Amniotic epithelial cell (primary cell): ENCODE measurements around the gene DESI1.
"Not testable (repeated sequence)": the region's sequence is repeated elsewhere in the genome, so short reads cannot be mapped to it uniquely, and the experiment has no call there.

Experiments used
- DNase-seq: peaks from one replicate; pipeline ENCODE4 v3.0.0-alpha.2; 2010; ENCODE audit warnings: low read depth

Gene DESI1

GRCh38 chr22:41620589-41621098, at the start of gene DESI1:
TSS of gene DESI1 (minus strand) at chr22:41621043. CDS start at chr22:41620839, 204 bp downstream.
- DNase-seq = no peak

- DNase-seq = peak; percentile 93
Observed at GRCh38 chr22:41668971-41669911, 48.4 kb upstream of the DESI1 start.

GRCh38 chr22:41664951-41665350, 44.1 kb upstream of the DESI1 start:
- no peak for DNase-seq

DNA sequence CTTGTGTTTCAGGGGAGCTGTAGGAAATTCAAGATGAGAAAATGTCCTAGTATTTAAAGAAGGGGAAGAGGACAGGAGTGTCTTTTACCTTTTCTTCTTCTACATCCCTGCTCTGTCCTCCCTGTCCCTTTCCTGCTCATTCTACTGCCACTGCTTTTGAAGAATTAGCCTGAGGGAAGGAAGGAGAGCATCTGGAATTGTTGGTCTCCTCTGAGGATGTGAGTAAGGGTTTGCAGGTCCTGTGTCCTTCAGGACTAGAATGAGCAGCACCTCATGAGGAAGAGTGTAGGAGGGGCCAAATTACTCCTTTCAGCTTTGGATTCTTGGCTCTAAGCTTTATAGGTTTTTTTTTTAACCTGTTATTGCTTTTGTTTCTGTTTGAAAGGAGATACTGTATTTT, 43.6 kb upstream of the DESI1 start:
- DNase-seq = no peak

- DNase-seq = not testable (repeated sequence)
Observed at GRCh38 chr22:41663594-41663993, 42.8 kb upstream of the DESI1 start.

DNA sequence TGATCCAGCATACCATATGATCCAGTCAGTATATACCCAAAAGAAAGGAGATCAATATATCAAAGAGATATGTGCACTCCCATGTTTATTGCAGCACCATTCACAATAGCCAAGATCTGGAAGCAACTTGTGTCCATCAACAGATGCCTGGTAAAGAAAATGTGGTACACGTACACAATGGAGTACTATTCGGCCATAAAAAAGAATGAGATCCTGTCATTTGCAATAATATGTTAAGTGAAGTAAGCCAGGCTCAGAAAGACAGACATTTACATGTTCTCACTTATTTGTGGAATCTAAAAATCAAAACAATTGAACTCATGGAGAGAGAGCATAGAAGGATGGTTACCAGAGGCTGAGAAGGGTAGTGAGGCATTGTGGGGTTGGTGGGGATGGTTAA, 40.9 kb upstream of the DESI1 start:
- DNase-seq = no peak

DNA sequence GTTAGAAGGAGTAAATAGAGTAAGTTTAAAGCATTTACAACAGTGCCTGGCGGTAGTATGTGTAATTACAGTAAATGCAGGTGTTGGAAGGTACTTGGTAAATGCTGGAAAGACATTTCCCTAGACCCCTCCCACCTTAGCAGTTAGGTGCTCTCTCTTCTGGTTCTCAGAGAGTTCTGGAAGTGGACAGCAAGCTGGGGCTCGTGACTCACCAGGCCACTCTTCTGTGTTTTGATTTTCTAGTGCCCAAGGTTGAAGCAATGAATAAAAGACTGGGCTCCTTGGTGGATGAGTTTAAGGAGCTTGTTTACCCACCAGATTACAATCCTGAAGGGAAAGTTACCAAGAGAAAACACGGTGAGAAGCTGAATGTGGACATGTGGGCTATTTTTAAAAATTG, 40.2 kb upstream of the DESI1 start:
- DNase-seq = peak; percentile 26

- peak; percentile 80 for DNase-seq
Observed at GRCh38 chr22:41660416-41660815, 39.6 kb upstream of the DESI1 start.

GRCh38 chr22:41659941-41660340, 39.1 kb upstream of the DESI1 start:
- no peak for DNase-seq

DNA sequence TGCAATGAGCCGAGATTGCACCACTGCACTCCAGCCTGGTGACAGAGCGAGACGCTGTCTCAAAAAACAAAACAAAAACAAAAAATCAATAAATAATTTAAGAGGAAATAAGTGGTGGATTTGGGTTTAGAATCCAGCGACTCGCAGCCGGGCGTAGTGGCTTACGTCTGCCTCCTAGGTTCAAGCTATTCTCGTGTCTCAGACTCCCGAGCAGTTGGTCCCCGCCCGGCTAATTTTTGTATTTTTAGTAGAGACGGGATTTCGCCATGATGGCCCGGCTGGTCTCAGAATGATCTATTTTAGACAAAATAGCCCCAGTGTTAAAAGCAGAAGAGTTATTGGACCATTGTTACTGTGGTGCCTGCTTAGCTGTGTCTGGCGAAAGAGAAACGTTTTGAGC, 38.0 kb upstream of the DESI1 start:
- no peak for DNase-seq

DNA sequence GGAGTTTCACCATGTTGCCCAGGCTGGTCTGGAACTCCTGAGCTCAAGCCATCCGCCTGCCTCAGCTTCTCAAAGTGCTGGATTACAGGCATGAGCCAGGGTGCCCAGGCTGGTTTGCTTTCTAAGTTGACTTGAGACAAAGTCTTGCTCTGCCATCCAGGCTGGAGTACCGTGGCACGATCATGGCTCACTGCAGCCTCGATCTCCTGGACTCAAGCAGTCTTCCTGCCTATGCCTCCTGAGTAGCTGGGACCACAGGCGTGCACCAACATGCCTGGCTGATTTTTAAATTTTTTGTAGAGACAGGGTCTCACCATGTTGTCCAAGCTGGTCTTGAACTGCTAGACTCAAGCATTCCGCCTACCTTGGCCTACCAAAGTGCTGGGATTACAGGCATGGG, 36.9 kb upstream of the DESI1 start:
- DNase-seq = no peak

DNA sequence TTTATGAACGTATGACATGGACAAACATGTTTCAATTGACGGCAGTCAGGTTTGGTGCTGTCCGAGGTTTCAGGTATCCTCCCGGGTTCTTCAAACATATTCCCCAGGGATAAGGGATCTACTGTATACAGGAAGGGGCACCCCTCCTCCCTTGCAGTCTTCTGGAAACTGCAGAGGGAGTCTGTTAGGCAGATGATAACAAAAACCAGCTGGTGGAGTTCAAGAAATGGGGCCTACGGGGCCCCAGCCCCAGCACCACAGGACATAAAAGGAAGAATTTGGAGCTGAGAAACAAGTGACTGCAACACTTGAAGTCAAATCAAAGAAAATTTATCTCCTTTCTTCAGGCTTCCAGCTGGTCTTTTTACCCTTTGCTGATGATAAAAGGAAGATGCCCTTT, 35.7 kb upstream of the DESI1 start:
- no peak for DNase-seq

DNA sequence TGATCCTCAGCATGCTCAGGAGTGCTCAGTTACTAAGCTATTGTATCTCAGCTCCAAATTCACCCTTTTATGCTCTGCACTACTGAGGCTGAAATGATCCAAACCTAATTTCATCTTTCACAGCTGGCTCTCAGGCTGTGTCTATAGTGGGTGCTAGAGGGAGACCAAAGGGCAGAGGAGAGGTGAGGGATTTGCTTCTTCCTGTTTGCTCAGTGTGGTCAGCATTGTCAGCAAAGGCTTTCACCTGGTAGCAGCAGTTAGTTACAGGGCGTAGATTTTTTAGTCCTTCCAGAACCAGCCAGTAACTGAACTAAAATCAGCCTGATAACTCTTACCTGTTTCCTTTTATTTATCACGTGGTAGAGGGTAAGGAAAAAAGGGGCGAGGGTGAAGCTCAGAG, 33.5 kb upstream of the DESI1 start:
- no peak for DNase-seq

DNA sequence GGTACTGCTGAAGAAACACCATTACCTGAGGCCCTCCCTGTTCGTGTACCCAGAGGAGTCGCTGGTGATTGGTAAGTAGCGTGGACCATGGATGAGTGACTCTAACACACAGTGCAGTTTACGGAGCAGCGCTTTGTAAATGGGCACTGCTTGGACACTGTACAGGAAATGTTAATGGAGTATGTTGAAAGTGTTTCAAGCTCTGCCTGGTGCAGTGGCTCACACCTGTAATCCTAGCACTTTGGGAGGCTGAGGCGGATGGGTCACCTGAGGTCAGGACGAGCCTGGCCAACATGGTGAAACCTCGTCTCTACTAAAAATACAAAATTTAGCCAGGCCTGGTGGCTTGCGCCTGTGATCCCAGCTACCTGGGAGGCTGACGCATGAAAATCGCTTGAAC, 30.0 kb upstream of the DESI1 start:
- no peak for DNase-seq

GRCh38 chr22:41650229-41650628, 29.4 kb upstream of the DESI1 start:
- DNase-seq = no peak

- DNase-seq = no peak
Observed at GRCh38 chr22:41648432-41648831, 27.6 kb upstream of the DESI1 start.

GRCh38 chr22:41647771-41648170, 26.9 kb upstream of the DESI1 start:
- DNase-seq = no peak

DNA sequence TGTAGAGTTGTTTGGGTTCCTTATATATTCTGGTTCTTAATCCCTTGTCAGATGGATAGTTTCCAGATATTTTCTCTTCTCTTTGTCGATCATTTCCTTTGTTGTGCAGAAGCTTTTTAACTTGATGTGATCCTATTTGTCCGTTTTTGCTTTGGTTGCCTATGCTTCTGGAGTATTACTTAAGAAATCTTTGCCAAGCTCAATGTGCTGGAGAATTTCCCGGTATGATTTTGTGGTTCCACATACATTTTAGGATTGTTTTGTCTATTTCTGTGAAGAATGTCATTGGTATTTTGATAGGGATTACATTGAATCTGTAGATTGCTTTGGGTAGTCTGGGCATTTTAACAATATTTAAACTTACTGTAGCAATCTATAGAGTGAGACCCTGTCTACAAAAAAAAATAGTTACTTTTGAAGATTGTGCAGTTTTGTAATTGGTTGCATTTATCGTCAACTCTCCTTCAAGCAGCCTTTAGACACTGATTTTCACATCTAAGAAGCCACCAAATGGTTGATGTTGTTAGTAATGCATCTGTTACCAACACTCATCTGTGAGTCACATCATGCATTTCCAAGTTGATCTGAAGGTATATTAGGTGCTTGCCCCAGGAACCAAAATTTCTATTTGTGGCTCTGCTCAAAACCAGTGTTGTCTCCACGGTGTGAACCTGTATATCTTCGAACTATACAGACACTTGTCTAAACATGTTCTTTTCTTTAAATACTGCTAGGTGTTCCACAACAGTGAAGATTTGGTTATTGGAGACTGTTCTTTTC, 21.7 kb upstream of the DESI1 start:
- DNase-seq = no peak

GRCh38 chr22:41641854-41642253, 21.0 kb upstream of the DESI1 start:
- no peak for DNase-seq

DNA sequence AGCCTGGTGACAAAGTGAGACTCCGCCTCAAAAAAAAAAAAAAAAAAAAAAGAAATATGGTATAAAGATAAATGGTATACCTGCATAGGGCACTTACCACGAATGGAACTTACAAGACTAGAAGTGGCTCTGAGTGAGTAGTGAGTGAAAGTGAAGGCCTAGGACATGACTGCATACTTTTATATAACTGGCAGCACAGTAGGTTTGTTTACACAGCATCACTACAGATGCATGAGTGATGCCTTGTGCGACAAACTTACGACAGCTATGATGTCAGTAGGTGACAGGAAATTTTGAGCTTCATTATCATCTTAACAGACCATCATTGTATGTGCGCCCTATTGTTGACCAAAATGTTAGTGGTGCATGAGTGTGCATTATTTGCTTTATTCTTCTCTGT, 17.9 kb upstream of the DESI1 start:
- DNase-seq = no peak

DNA sequence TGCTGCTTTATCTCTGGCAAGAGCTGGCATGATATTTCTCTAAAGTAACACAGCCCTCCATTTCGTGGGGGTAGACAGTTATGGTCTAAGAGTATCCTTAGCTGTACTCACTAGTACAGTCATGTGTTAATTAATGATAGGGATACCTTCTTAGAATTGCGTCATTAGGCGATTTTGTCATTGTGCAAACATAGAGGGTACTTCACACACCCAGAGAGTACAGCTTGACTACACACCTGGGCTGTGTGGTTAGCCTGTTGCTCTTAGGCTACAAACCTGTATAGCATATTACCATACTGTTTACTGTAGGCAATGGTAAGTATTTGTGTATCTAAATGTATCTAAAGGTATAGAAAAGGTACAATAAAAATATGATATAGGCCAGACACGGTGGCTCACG, 17.3 kb upstream of the DESI1 start:
- no peak for DNase-seq

DNA sequence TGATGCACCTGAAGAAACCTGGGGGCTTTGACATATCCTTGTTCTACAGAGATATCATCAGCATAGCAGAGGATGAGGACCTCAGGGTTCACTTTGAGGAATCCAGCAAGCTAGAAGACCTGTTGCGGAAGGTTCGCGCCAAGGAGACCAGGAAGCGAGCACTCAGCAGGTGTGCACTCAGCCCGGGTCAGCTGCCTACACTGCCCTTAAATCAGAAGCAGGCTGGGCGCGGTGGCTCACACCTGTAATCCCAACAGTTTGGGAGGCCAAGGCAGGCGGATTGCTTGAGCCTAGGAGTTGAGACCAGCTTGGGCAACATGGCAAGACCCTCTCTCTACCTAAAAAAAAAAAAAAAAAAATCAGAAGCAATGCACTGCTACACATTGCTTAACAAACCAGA, 16.8 kb upstream of the DESI1 start:
- DNase-seq = not testable (repeated sequence)

- no peak for DNase-seq
Observed at GRCh38 chr22:41636467-41636866, 15.6 kb upstream of the DESI1 start.
